Activated CD4-positive, alpha-beta T cell treated with anti-CD3 and anti-CD28 coated beads, Interleukin-2, amount 10 ng/mL, durations not matched to agents 7 days and 5 days (primary cell): ENCODE data around the gene PLP2. TPM values are rescaled to one million over a fixed set of nuclear protein-coding genes. Genes with fewer than 3 reads are reported as not detected.
"Not testable (repeated sequence)": the region's sequence is repeated elsewhere in the genome, so short reads cannot be mapped to it uniquely, and the experiment has no call there.

ENCODE experiments used
- CTCF ChIA-PET: fragments of 350-600 bp; sonication (Branson Sonifier 250); formaldehyde crosslinking; loops from one replicate; lab custom pipeline; 2021; ENCODE audit warnings: antibody characterized with exemption; lab: Charles Lee
- POLR2A ChIA-PET: fragments of 350-600 bp; sonication (Branson Sonifier 250); formaldehyde crosslinking; loops from one replicate; lab custom pipeline; 2021; ENCODE audit warnings: antibody characterized with exemption; lab: Charles Lee
- DNase-seq: peaks from one replicate; pipeline ENCODE4 v3.0.0-alpha.2; 2020
- H3K27ac Mint-ChIP-seq: one replicate; pipeline ENCODE4 v1.8.0; 2021; ENCODE audit warnings: mild to moderate bottlenecking, moderate library complexity, mixed read lengths
- H3K27me3 Mint-ChIP-seq: one replicate; pipeline ENCODE4 v1.8.0; 2021; ENCODE audit warnings: mixed read lengths
- H3K36me3 Mint-ChIP-seq: one replicate; pipeline ENCODE4 v1.8.0; 2021; ENCODE audit warnings: low read depth, mixed read lengths
- H3K4me1 Mint-ChIP-seq: one replicate; pipeline ENCODE4 v1.8.0; 2021; ENCODE audit warnings: mixed read lengths
- H3K4me3 Mint-ChIP-seq: one replicate; pipeline ENCODE4 v1.8.0; 2021; ENCODE audit warnings: mild to moderate bottlenecking, moderate library complexity, mixed read lengths
- H3K9me3 Mint-ChIP-seq: one replicate; pipeline ENCODE4 v1.8.0; 2021; ENCODE audit warnings: mixed read lengths
- total RNA-seq, 2 experiments: library from RNA; stranded (reverse); gene quantifications; one replicate each; pipeline ENCODE4 v1.2.3, GENCODE V29; 2021

The PLP2 gene
- total RNA-seq = 100 to 1,000 TPM; 245 to 270 TPM

- POLR2A ChIA-PET = no interaction called here
- no peaks in the 10 kb centered on the region for H3K9me3 Mint-ChIP-seq
- H3K4me1 Mint-ChIP-seq = peaks cover 50% of the 10 kb centered on the region
- peak within 1 kb of the TSS; percentile 90 for H3K27ac Mint-ChIP-seq
- peak; percentile 62 for DNase-seq
- peak within 1 kb of the TSS; percentile 85 for H3K4me3 Mint-ChIP-seq
- no peaks in the 10 kb centered on the region for H3K27me3 Mint-ChIP-seq
- CTCF ChIA-PET = no interaction called here
- H3K36me3 Mint-ChIP-seq = peaks cover 28% of the 10 kb centered on the region
These were observed at the start of gene PLP2 for GRCh38 chrX:49171752-49172279. Gene PLP2 (plus strand): TSS chrX:49171898. CDS start chrX:49172001, 103 bp downstream.

- peak overlapping the region; percentile 93 for H3K27ac Mint-ChIP-seq
- no peak for DNase-seq
- no peaks in the 10 kb centered on the region for H3K9me3 Mint-ChIP-seq
- peaks cover 32% of the 10 kb centered on the region for H3K4me1 Mint-ChIP-seq
- H3K4me3 Mint-ChIP-seq = peak overlapping the region; percentile 95
- POLR2A ChIA-PET = no interaction called here
- CTCF ChIA-PET = interaction anchor here (0.8 kb wide), 1 partner anchor 44 kb away, joined by 3 read pairs; no protein-coding TSS in a partner anchor
- H3K27me3 Mint-ChIP-seq = no peaks in the 10 kb centered on the region
- peaks cover 21% of the 10 kb centered on the region for H3K36me3 Mint-ChIP-seq
These were observed 49.2 kb upstream of the PLP2 start for GRCh38 chrX:49122499-49122898.

GRCh38 chrX:49127742-49128258 is 43.9 kb upstream of the PLP2 start:
- not testable (repeated sequence) for H3K27me3 Mint-ChIP-seq

GRCh38 chrX:49129427-49129826 is 42.3 kb upstream of the PLP2 start:
- no peaks in the 10 kb centered on the region for H3K36me3 Mint-ChIP-seq
- POLR2A ChIA-PET = no interaction called here
- no peak overlapping the region for H3K27ac Mint-ChIP-seq
- no peak for DNase-seq
- no peak overlapping the region for H3K4me3 Mint-ChIP-seq
- CTCF ChIA-PET = no interaction called here
- peaks cover 4% of the 10 kb centered on the region for H3K4me1 Mint-ChIP-seq
- no peaks in the 10 kb centered on the region for H3K27me3 Mint-ChIP-seq
- no peaks in the 10 kb centered on the region for H3K9me3 Mint-ChIP-seq

More at GRCh38 chrX:49127742-49128258, 43.9 kb upstream of the PLP2 start:
- H3K4me1 Mint-ChIP-seq = peaks cover 15% of the 10 kb centered on the region
- POLR2A ChIA-PET, DNase-seq, H3K27ac Mint-ChIP-seq, H3K9me3 Mint-ChIP-seq, H3K4me3 Mint-ChIP-seq, CTCF ChIA-PET, H3K36me3 Mint-ChIP-seq: not testable (repeated sequence)

GRCh38 chrX:49132275-49132674 is 39.4 kb upstream of the PLP2 start:
- CTCF ChIA-PET = interaction anchor here (2.4 kb wide), 1 partner anchor 11 kb away, joined by 7 read pairs; no protein-coding TSS in a partner anchor
- H3K27me3 Mint-ChIP-seq, H3K4me1 Mint-ChIP-seq, H3K4me3 Mint-ChIP-seq, H3K27ac Mint-ChIP-seq, DNase-seq, H3K9me3 Mint-ChIP-seq, H3K36me3 Mint-ChIP-seq, POLR2A ChIA-PET: not testable (repeated sequence)

- no peaks in the 10 kb centered on the region for H3K9me3 Mint-ChIP-seq
- H3K27me3 Mint-ChIP-seq = no peaks in the 10 kb centered on the region
- H3K4me1 Mint-ChIP-seq = peaks cover 4% of the 10 kb centered on the region
- ChIA-PET CTCF (interaction anchor here (0.6 to 2.4 kb wide), 2 partner anchors 9 to 12 kb away, joined by 3 to 7 read pairs; no protein-coding TSS in a partner anchor), POLR2A (no interaction called here)
- no peak overlapping the region for H3K4me3 Mint-ChIP-seq
- DNase-seq = no peak
- peaks cover 2% of the 10 kb centered on the region for H3K36me3 Mint-ChIP-seq
- no peak overlapping the region for H3K27ac Mint-ChIP-seq
These were observed 37.9 kb upstream of the PLP2 start for GRCh38 chrX:49133759-49134158.

- Mint-ChIP-seq H3K27ac (no peak overlapping the region), H3K4me3 (no peak overlapping the region), H3K36me3 (peaks cover 5% of the 10 kb centered on the region), H3K9me3 (peaks cover 12% of the 10 kb centered on the region), H3K4me1 (no peaks in the 10 kb centered on the region), H3K27me3 (no peaks in the 10 kb centered on the region)
- ChIA-PET CTCF (no interaction called here), POLR2A (no interaction called here)
- DNase-seq = no peak
These were observed 34.2 kb upstream of the PLP2 start for GRCh38 chrX:49137492-49137891.

- Mint-ChIP-seq H3K4me3 (no peak overlapping the region), H3K9me3 (peaks cover 12% of the 10 kb centered on the region), H3K27ac (no peak overlapping the region), H3K27me3 (no peaks in the 10 kb centered on the region), H3K36me3 (peaks cover 5% of the 10 kb centered on the region), H3K4me1 (no peaks in the 10 kb centered on the region)
- POLR2A ChIA-PET = no interaction called here
- CTCF ChIA-PET = no interaction called here
- DNase-seq = no peak
These were observed 32.0 kb upstream of the PLP2 start for GRCh38 chrX:49139713-49140112.

GRCh38 chrX:49142264-49142663 is 29.4 kb upstream of the PLP2 start:
- CTCF ChIA-PET = interaction anchor here (0.6 to 1.7 kb wide), 6 partner anchors 10 to 435 kb away, joined by 3 to 7 read pairs (median 4); no protein-coding TSS in a partner anchor
- DNase-seq, H3K36me3 Mint-ChIP-seq, H3K4me1 Mint-ChIP-seq, H3K27ac Mint-ChIP-seq, H3K27me3 Mint-ChIP-seq, POLR2A ChIA-PET, H3K4me3 Mint-ChIP-seq: not testable (repeated sequence)
- H3K9me3 Mint-ChIP-seq = peaks cover 12% of the 10 kb centered on the region

- H3K27ac Mint-ChIP-seq, H3K4me3 Mint-ChIP-seq, H3K36me3 Mint-ChIP-seq, DNase-seq, H3K27me3 Mint-ChIP-seq, H3K4me1 Mint-ChIP-seq, POLR2A ChIA-PET: not testable (repeated sequence)
- CTCF ChIA-PET = interaction anchor here (1.0 to 1.7 kb wide), 5 partner anchors 10 to 16 kb away, joined by 3 to 7 read pairs (median 4); no protein-coding TSS in a partner anchor
- H3K9me3 Mint-ChIP-seq = peaks cover 12% of the 10 kb centered on the region
These were observed 28.5 kb upstream of the PLP2 start for GRCh38 chrX:49143154-49143553.

- Mint-ChIP-seq H3K27me3 (no peaks in the 10 kb centered on the region), H3K27ac (no peak overlapping the region), H3K4me3 (no peak overlapping the region), H3K9me3 (no peaks in the 10 kb centered on the region), H3K4me1 (no peaks in the 10 kb centered on the region), H3K36me3 (no peaks in the 10 kb centered on the region)
- ChIA-PET POLR2A (no interaction called here), CTCF (no interaction called here)
- no peak for DNase-seq
These were observed 24.4 kb upstream of the PLP2 start for GRCh38 chrX:49147282-49147681.

- H3K27ac Mint-ChIP-seq = no peak overlapping the region
These were observed 23.8 kb upstream of the PLP2 start for GRCh38 chrX:49147936-49148335.

GRCh38 chrX:49148390-49149100 is 23.2 kb upstream of the PLP2 start:
- H3K27me3 Mint-ChIP-seq, H3K4me1 Mint-ChIP-seq, H3K36me3 Mint-ChIP-seq, H3K9me3 Mint-ChIP-seq, H3K27ac Mint-ChIP-seq, POLR2A ChIA-PET, H3K4me3 Mint-ChIP-seq, CTCF ChIA-PET, DNase-seq: not testable (repeated sequence)

More at GRCh38 chrX:49147936-49148335, 23.8 kb upstream of the PLP2 start:
- no peaks in the 10 kb centered on the region for H3K9me3 Mint-ChIP-seq
- H3K4me3 Mint-ChIP-seq = no peak overlapping the region
- H3K27me3 Mint-ChIP-seq = no peaks in the 10 kb centered on the region
- POLR2A ChIA-PET = no interaction called here
- no peak for DNase-seq
- H3K36me3 Mint-ChIP-seq = no peaks in the 10 kb centered on the region
- H3K4me1 Mint-ChIP-seq = no peaks in the 10 kb centered on the region
- CTCF ChIA-PET = no interaction called here
